ENCODE results near the gene EPB41.

DNA sequence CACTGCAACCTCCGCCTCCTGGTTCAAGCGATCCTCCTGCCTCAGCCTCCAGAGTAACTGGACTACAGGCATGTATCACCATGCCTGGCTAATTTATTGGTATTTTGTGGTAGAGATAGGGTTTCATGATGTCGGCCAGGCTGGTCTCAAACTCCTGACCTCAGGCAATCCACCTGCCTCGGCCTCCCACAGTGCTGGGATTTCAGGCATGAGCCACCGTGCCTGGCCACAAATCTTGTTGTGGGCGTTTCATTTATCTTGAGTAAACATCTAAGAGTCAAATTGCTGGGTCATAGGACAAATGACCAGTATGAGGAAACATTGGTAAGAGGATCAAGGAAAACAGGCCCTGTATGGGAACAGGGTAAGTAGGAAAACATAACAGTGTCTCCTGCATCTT is 191.5 kb downstream of the EPB41 start:
- TF ChIP-seq TARDBP (IDR thresholded peaks at IDR 0.05): no peak
- TF ChIP-seq LEF1 (IDR thresholded peaks at IDR 0.05; ENCODE audit: borderline replicate concordance): no peak
